GM19324 (cell line): ENCODE data around the gene TAF1C.
"Not testable (repeated sequence)": the region's sequence is repeated elsewhere in the genome, so short reads cannot be mapped to it uniquely, and the experiment has no call there.

Source experiments
- ATAC-seq: cut with Tn5 transposase; IDR thresholded peaks from one replicate; pipeline ENCODE4 v1.9.1; 2021; ENCODE audit warnings: mild to moderate bottlenecking, moderate library complexity; ENCODE audit not compliant: unreplicated experiment, low FRiP score

TAF1C gene, protein sequence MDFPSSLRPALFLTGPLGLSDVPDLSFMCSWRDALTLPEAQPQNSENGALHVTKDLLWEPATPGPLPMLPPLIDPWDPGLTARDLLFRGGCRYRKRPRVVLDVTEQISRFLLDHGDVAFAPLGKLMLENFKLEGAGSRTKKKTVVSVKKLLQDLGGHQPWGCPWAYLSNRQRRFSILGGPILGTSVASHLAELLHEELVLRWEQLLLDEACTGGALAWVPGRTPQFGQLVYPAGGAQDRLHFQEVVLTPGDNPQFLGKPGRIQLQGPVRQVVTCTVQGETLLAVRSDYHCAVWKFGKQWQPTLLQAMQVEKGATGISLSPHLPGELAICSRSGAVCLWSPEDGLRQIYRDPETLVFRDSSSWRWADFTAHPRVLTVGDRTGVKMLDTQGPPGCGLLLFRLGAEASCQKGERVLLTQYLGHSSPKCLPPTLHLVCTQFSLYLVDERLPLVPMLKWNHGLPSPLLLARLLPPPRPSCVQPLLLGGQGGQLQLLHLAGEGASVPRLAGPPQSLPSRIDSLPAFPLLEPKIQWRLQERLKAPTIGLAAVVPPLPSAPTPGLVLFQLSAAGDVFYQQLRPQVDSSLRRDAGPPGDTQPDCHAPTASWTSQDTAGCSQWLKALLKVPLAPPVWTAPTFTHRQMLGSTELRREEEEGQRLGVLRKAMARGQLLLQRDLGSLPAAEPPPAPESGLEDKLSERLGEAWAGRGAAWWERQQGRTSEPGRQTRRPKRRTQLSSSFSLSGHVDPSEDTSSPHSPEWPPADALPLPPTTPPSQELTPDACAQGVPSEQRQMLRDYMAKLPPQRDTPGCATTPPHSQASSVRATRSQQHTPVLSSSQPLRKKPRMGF

DNA sequence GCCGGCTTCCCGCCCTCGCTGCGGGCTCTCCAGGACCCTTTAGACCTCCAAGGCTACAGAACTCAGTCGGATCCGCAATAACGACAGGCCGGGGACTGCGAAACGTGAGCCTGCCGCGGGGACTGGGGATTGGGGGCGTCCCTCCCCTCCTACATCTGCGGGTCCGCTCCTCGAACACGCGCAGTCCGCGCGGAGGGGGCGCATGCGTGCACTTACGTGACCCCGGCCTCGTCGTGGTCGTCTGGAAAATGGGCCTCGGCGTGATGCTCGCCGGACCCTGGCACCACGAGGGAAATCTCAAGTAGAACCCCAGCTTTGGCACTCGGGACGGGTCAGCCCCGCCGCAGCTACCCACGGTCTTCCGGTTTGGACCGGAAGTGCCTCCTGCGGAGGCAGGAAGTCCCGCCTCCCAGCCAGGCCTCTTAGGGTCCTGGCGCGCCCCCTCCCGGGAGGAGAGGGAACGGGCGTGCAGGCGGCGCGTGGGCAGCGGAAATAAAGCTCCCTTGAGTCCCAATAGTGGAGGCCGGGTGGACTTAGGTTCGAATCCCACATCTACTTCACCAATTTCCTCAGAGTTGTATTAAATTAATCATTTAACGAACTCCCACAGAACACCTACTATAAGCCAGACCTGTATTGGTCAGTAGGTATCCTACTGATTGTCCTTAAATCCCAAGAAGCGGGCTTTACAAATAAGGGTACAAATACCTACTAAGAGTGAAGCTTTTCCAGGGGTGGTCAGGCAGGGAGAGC, at the start of gene TAF1C:
TSS of gene TAF1C (minus strand) at position 373 of the 753 bp plus-strand sequence. CDS start 2,069 bp downstream, outside the sequence.
- peak; percentile 79 for ATAC-seq

GRCh38 chr16:84234321-84235241, 47.7 kb upstream of the TAF1C start:
- ATAC-seq, result no peak

- no peak for ATAC-seq
These were observed 46.9 kb upstream of the TAF1C start for GRCh38 chr16:84233748-84234147.

DNA sequence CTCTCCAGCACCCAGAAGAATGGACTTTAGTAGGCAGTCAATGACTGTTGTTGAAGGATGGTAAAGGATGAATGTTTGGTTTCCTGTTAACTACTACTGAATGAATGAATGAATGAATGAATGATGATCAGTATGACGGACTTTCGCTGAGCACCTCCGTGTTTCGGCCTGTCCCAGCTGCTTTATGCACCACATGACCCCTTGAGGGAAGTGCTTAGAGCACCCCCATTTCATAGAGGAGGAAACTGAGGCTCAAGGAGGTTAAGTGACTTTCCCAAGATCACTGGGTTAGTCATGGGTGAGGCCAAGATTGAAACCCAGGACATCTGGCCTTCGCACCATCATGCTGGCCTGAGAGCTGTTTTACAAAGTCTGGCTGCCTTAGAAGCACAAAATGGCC, 46.1 kb upstream of the TAF1C start:
- ATAC-seq, result no peak

GRCh38 chr16:84232060-84232459, 45.2 kb upstream of the TAF1C start:
- no peak for ATAC-seq

GRCh38 chr16:84229471-84229870, 42.6 kb upstream of the TAF1C start:
- ATAC-seq, result no peak

GRCh38 chr16:84228256-84228838, 41.5 kb upstream of the TAF1C start:
- ATAC-seq, result no peak

- no peak for ATAC-seq
These were observed 40.7 kb upstream of the TAF1C start for GRCh38 chr16:84227548-84227947.

- ATAC-seq, result no peak
These were observed 39.2 kb upstream of the TAF1C start for GRCh38 chr16:84226026-84226425.

DNA sequence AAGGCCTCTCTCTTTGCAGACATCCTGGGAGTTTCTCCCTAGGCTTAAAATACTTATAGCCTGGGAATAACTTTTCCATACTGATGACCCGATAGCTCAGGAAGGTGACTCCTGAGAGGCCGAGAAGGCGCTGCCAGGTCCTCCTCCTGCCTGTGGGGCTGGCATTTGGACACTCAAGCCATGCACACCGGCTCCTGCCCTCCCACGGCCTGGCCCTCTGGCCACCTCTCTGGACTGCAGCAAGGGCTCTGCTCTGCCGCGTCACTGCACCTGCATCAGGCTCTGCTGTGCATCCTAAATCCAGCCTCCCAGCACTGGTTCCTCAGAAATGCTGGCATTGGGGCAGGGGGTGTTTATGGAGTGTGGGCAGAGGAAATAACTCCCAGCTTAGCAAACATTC, 38.7 kb upstream of the TAF1C start:
- ATAC-seq, result no peak

GRCh38 chr16:84225126-84225525, 38.3 kb upstream of the TAF1C start:
- ATAC-seq, result no peak

- ATAC-seq, result no peak
These were observed 37.7 kb upstream of the TAF1C start for GRCh38 chr16:84224554-84224953.

GRCh38 chr16:84223456-84223855, 36.6 kb upstream of the TAF1C start:
- ATAC-seq, result no peak

DNA sequence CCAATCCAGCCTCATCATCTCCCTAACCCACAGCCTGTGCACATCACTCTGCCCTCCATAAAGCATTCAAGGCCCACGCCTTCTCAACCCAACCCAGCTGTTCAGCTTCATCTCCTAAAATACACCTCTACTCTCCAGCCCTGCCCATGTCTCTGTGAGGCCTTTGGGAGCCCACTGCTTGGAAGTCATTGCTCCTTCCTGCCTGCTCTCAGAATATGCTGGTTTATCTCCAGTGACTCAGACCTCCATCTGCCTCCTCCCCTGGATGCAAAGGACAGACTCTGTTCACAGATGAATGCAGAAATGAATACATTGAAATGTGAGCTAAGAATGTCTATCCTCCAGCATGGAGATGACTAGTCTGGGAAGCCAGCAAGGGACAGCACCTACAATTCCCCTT, 34.0 kb upstream of the TAF1C start:
- no peak for ATAC-seq

GRCh38 chr16:84218956-84219355, 32.1 kb upstream of the TAF1C start:
- ATAC-seq, result no peak

GRCh38 chr16:84218176-84218823, 31.4 kb upstream of the TAF1C start:
- ATAC-seq, result no peak

DNA sequence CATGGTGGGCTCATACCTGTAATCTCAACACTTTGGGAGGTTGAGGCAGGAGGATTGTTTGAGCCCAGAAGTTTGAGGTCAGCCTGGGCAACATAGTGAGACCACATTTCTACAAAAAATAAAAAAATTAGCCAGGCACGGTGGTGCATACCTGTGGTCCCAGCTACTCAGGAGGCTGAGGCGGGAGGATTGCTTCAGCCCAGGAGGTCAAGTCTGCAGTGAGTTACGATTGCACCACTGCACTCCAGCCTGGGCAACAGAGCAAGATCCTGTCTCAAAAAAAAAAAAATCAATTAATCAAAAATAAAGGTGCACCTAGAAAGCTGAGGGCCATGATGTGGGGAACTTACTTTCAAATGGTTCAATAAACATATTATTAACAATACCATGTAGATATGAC, 29.3 kb upstream of the TAF1C start:
- not testable (repeated sequence) for ATAC-seq

- ATAC-seq, result no peak
These were observed 28.7 kb upstream of the TAF1C start for GRCh38 chr16:84215531-84215930.

- no peak for ATAC-seq
These were observed 27.7 kb upstream of the TAF1C start for GRCh38 chr16:84214451-84215066.
